Lower leg skin (tissue), 3 donors: ENCODE data around the gene EMP2.

ENCODE experiments used
- CTCF ChIP-seq, 3 donors: fragments of 450-650 bp; IDR thresholded peaks; one replicate each; pipeline ENCODE4 v1.5.1; 2016; ENCODE audit warnings: antibody characterized with exemption in 3 of 3, mild to moderate bottlenecking in 3 of 3, moderate library complexity in 2 of 3
- POLR2A ChIP-seq, 2 donors: fragments of 450-650 bp; IDR thresholded peaks; one replicate each; pipeline ENCODE4 v1.6.1; 2016 to 2017; ENCODE audit warnings: antibody characterized with exemption in 2 of 2, mild to moderate bottlenecking in 1 of 2, moderate library complexity in 1 of 2

DNA sequence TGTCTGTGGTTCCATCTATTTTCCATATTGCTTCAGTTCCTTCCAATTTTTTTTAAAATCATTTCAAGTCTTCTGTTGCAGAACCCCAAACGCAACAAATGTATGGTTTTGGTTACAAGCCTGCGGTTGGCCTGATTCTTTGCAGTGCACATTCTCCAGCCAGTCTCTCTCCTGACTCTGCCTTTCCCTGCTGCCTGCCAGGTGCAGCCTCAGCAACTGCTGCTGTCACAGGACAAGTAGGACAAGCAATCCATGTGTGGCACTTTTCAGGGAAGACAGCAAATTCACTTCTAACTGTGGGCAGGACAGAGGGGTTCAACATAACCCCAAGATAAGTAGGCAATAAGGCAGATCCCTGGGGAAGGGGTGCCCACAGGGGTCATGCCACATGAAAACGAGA, 24.2 kb downstream of the EMP2 start:
- TF ChIP-seq CTCF (IDR thresholded peaks at IDR 0.05) (no peak), POLR2A (IDR thresholded peaks at IDR 0.05) (no peak)
